Adrenal gland (tissue), 12 donors: ENCODE data around the gene THSD4. TPM values are rescaled to one million over a fixed set of nuclear protein-coding genes. Genes with fewer than 3 reads are reported as not detected.

Experiments used
- DNase-seq, 7 donors: peaks; one replicate each; pipeline ENCODE4 v3.0.0-alpha.2; 2019 to 2020
- H3K27ac ChIP-seq, 5 donors: fragments of 200-600 bp; sonication (generic) in 4 of 5; 1 replicate in 3 of 5; 2 replicates in 2 of 5; pipeline versions ENCODE4 v1.5.1 to v1.8.0; 2016 to 2020; ENCODE audit warnings: mild to moderate bottlenecking in 1 of 5
- H3K27me3 ChIP-seq: fragments of 200-600 bp; 2 replicates; pipeline ENCODE4 v1.8.0; 2021
- H3K36me3 ChIP-seq, 2 donors: fragments of 200-600 bp; replicated peaks in 1 of 2; 1 replicate in 1 of 2; 2 replicates in 1 of 2; pipeline versions ENCODE4 v1.5.1 to v1.8.0; 2018 to 2022
- H3K4me1 ChIP-seq, 2 donors: fragments of 200-600 bp; replicated peaks in 1 of 2; 1 replicate in 1 of 2; 2 replicates in 1 of 2; pipeline versions ENCODE4 v1.5.1 to v1.8.0; 2018 to 2021
- H3K4me3 ChIP-seq, 4 donors: fragments of 200-600 bp; sonication (generic) in 3 of 4; one replicate each; pipeline ENCODE4 v1.5.1; 2016 to 2018
- H3K9me3 ChIP-seq, 3 donors: fragments of 200-600 bp; sonication (generic) in 1 of 3; replicated peaks in 1 of 3; 1 replicate in 2 of 3; 2 replicates in 1 of 3; pipeline versions ENCODE4 v1.5.1 to v1.8.0; 2016 to 2021
- CTCF ChIP-seq, 6 experiments: fragments of 450-650 bp in 4 of 6; fragments of 200-600 bp in 2 of 6; sonication (generic) in 1 of 6; IDR thresholded peaks; 1 replicate in 5 of 6; 2 replicates in 1 of 6; pipeline versions ENCODE4 v1.5.1 to v1.8.0; 2016 to 2021; ENCODE audit warnings: antibody characterized with exemption in 6 of 6, mild to moderate bottlenecking in 2 of 6, moderate library complexity in 1 of 6
- POLR2A ChIP-seq, 2 donors: fragments of 450-650 bp; IDR thresholded peaks; one replicate each; pipeline ENCODE4 v1.6.1; 2017; ENCODE audit warnings: antibody characterized with exemption in 2 of 2, mild to moderate bottlenecking in 2 of 2, moderate library complexity in 1 of 2
- WGBS, 4 donors: extraction: QIAGEN DNeasy Blood & Tissue Kit in 2 of 4; methylation state at CpG; one replicate each; pipeline versions ENCODE4 v1.1.5 to v1.1.7; 2013 to 2017; 5-methylcytosine and 5-hydroxymethylcytosine counted together
- intact Hi-C, 2 donors: fragments of 100-400 bp; cut with DNase I; formaldehyde crosslinking; loops; one replicate each; pipeline versions ENCODE4 v1.14.1 to v1.15.0; 2022 to 2023
- polyA plus RNA-seq, 3 donors: library from polyadenylated mRNA; stranded (reverse); fragments of 200-250 nt in 2 of 3; fragments of 350-450 nt in 1 of 3; fragmentation: Illumina TruSeq in 1 of 3; extraction: RNeasy Lipid Tissue Mini Kit (QIAGEN cat#74804) in 1 of 3; gene quantifications; one replicate each; pipeline ENCODE4 v1.2.3, GENCODE V29; 2013 to 2014
- total RNA-seq, 9 donors: library from RNA; depleted of rRNA in 4 of 9; stranded (reverse); fragments of >200 nt in 4 of 9; fragments of 120-200 nt in 1 of 9; fragmentation: NEBNext Ultra II Directional in 1 of 9; extraction: Animal tissue kit (Norgen Biotek cat#: 25700) in 1 of 9; gene quantifications; one replicate each; pipeline versions ENCODE4 v1.1.0 to v1.2.4, GENCODE V29; 2013 to 2023
- donor health status: healthy with polysubstance abuse.
- donor health status: Bipolar disorder and iron deficiency.
- donor health status: DM: yes; HTN: yes; CAD: no.
- donor health status: DM: no; HTN: no; CAD: no.
- donor health status: DM: no; HTN: no; CAD: no.
- donor health status: DM: yes; HTN: yes; CAD: no.

Gene THSD4
- total and polyA plus RNA-seq, 12 donors, result 5.3 to 53.2 (median 23.2) TPM

GRCh38 chr15:71468715-71469114, 353.4 kb downstream of the THSD4 start:
- WGBS, 4 donors, result 94 to 100% (median 98%) methylated on average over 1 of the region's 1 CpG
- Histone ChIP-seq H3K4me1 (peaks cover 4 to 9% of the 10 kb centered on the region in 2 donors), H3K27me3 (no peaks in the 10 kb centered on the region), H3K36me3 (no peaks in the 10 kb centered on the region), H3K4me3 (no peak overlapping the region), H3K9me3 (no peaks in the 10 kb centered on the region), H3K27ac (no peak overlapping the region)
- intact Hi-C loops, result no loop called here
- no peak for DNase-seq
- no peak for TF ChIP-seq CTCF (IDR thresholded peaks at IDR 0.05)
- TF ChIP-seq POLR2A (IDR thresholded peaks at IDR 0.05), result no peak

- Histone ChIP-seq H3K4me3 (no peak overlapping the region), H3K9me3 (no peaks in the 10 kb centered on the region), H3K36me3 (no peaks in the 10 kb centered on the region), H3K27me3 (no peaks in the 10 kb centered on the region), H3K27ac (no peak overlapping the region), H3K4me1 (peaks cover 4 to 9% of the 10 kb centered on the region in 2 donors)
- TF ChIP-seq CTCF (IDR thresholded peaks at IDR 0.05) (no peak), POLR2A (IDR thresholded peaks at IDR 0.05) (no peak)
- peak in 1 of 7 donors; percentile 24 for DNase-seq
- intact Hi-C loops, result no loop called here
- WGBS, 4 donors, result 81 to 92% (median 89%) methylated on average over 7 to 8 of the region's 8 CpGs
Measured at GRCh38 chr15:71469413-71469812, 354.1 kb downstream of the THSD4 start.

GRCh38 chr15:71471347-71471746, 356.1 kb downstream of the THSD4 start:
- H3K36me3 ChIP-seq, result no peaks in the 10 kb centered on the region
- intact Hi-C loops, result no loop called here
- H3K4me3 ChIP-seq, result no peak overlapping the region
- 91 to 100% (median 100%) methylated on average over 1 of the region's 1 CpG for WGBS, 4 donors
- DNase-seq, result peak in 1 of 7 donors; percentile 10
- TF ChIP-seq CTCF (IDR thresholded peaks at IDR 0.05) (no peak), POLR2A (IDR thresholded peaks at IDR 0.05) (no peak)
- H3K27me3 ChIP-seq, result no peaks in the 10 kb centered on the region
- H3K9me3 ChIP-seq, result no peaks in the 10 kb centered on the region
- H3K27ac ChIP-seq, result no peak overlapping the region
- no peaks in the 10 kb centered on the region for H3K4me1 ChIP-seq

GRCh38 chr15:71472566-71472965, 357.3 kb downstream of the THSD4 start:
- peak in 1 of 7 donors; percentile 0 for DNase-seq
- Histone ChIP-seq H3K36me3 (no peaks in the 10 kb centered on the region), H3K4me1 (no peaks in the 10 kb centered on the region), H3K9me3 (no peaks in the 10 kb centered on the region), H3K4me3 (no peak overlapping the region), H3K27ac (no peak overlapping the region), H3K27me3 (no peaks in the 10 kb centered on the region)
- TF ChIP-seq CTCF (IDR thresholded peaks at IDR 0.05), result no peak
- TF ChIP-seq POLR2A (IDR thresholded peaks at IDR 0.05), result no peak
- intact Hi-C loops, result no loop called here
- 80 to 89% (median 85%) methylated on average over 4 of the region's 4 CpGs for WGBS, 4 donors
